ENCODE results near the gene IL23R. TPM values are rescaled to one million over a fixed set of nuclear protein-coding genes. Genes with fewer than 3 reads are reported as not detected.

IL23R gene
- total RNA-seq, 1 experiment from 2014 or later: not detected

DNA sequence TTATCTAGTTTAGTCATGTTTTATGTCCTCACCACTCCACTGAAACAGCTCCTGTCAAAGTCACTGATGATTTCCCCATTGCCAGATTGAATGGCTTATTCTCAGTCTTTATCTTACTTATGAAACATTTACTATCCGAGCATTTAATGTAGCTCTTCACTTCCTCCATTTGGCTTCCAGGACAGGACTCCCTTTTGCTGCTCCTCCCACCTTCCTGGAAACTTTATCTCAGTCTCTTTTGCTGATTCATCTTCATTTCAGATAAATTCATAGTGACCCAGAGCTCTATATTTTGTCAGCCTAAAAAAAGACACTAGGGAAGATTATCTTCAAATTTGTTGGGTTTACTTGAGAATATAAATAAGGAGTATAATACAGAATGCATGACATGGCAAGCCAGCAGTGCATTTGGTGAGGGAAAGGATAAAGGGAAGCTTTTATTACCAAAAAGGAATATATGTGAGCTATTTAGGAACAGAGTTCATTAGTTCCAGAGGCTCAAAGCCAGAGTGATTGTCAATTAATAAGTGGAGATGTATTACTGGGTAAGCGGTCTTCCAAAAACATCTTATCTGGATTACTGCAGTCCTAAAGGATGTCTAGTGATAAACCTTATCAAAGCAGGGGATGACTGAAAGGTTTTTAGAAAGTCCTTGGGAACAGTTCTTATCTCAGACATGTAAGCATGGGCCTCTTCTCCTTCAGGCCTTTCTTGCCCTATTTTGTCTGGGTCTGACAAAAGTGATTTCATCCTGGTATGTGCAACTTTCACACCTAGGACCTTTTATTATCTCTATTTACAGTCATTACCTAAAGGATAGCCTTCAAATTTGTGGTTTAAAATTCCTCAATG, 25.6 kb downstream of the IL23R start:
- H3K27ac Mint-ChIP-seq: no peak overlapping the region
- Histone ChIP-seq H2BK120ac (ENCODE audit: low read depth, low read length, poor library complexity, severe bottlenecking) (no peak overlapping the region), H3K23me2 (ENCODE audit: insufficient read length, low read depth, low read length, poor library complexity, severe bottlenecking) (no peaks in the 10 kb centered on the region), H3K56ac (ENCODE audit: insufficient read length, low read depth, low read length) (no peak overlapping the region), H3K23ac (ENCODE audit: insufficient read length, low read depth, low read length) (no peak overlapping the region), H3K27me3 (ENCODE audit: insufficient read depth, low read length) (no peaks in the 10 kb centered on the region), H3K14ac (ENCODE audit: insufficient read depth, low read length) (no peak overlapping the region), H4K20me1 (ENCODE audit: control insufficient read depth, insufficient read depth, insufficient read length) (no peaks in the 10 kb centered on the region), H2BK15ac (ENCODE audit: low read depth, low read length) (no peak overlapping the region), H3K9ac (ENCODE audit: extremely low read depth, insufficient read length, low read length) (no peak overlapping the region), H3K4me2 (ENCODE audit: insufficient read depth, insufficient read length, low read length) (no peak overlapping the region), H2BK5ac (ENCODE audit: insufficient read length, low read length) (no peak overlapping the region), H3K9me3 (ENCODE audit: control insufficient read depth, low read depth, low read length) (no peaks in the 10 kb centered on the region), H3K27ac (ENCODE audit: insufficient read length, low read depth, low read length) (no peak overlapping the region), H4K8ac (replicated peaks; ENCODE audit: insufficient read length, low read depth, low read length) (no peak overlapping the region), H3K18ac (ENCODE audit: insufficient read length, low read depth, low read length) (no peak overlapping the region), H2BK12ac (ENCODE audit: insufficient read length, low read depth, low read length) (no peak overlapping the region), H3K79me2 (ENCODE audit: insufficient read depth, low read length) (no peaks in the 10 kb centered on the region), H3K4ac (ENCODE audit: low read depth, low read length) (no peak overlapping the region), H4K91ac (ENCODE audit: insufficient read length, low read depth, low read length) (no peak overlapping the region), H3K79me1 (ENCODE audit: insufficient read depth, low read depth, low read length, poor library complexity, severe bottlenecking) (no peaks in the 10 kb centered on the region), H3T11ph (ENCODE audit: low read length) (no peak overlapping the region), H2AK5ac (ENCODE audit: insufficient read length, low read length) (no peak overlapping the region), H2AFZ (ENCODE audit: low read length) (no peak overlapping the region), H3K4me1 (ENCODE audit: insufficient read depth, low read length) (no peaks in the 10 kb centered on the region), H4K5ac (ENCODE audit: insufficient read length, low read depth, low read length) (no peak overlapping the region), H2BK20ac (ENCODE audit: low read depth, low read length, poor library complexity, severe bottlenecking) (no peak overlapping the region)
- H3K9me3 Mint-ChIP-seq: no peaks in the 10 kb centered on the region
- H3K27me3 Mint-ChIP-seq (ENCODE audit: low read depth): no peaks in the 10 kb centered on the region; the same call in 1 of the 2 replicates
- no peaks in the 10 kb centered on the region for H3K36me3 Mint-ChIP-seq (ENCODE audit: insufficient read depth in 1 of 3, low read depth in 3 of 3)
- no peak for DNase-seq
- TF ChIP-seq CTCF (conservative IDR thresholded peaks at IDR 0.05): no peak
- H3K4me1 Mint-ChIP-seq: no peaks in the 10 kb centered on the region
- no peak overlapping the region for H3K4me3 Mint-ChIP-seq
- WGBS (ENCODE audit: extremely low coverage, insufficient read length, low lambda C conversion rate): no CpG with 5 or more reads among the region's 2 CpGs

Data from H9 (cell line).